T-helper 2 cell (primary cell): ENCODE measurements around the gene DYSF.

Source experiments
- DNase-seq, 5 experiments: peaks; one replicate each; pipeline versions ENCODE4 v3.0.0 to v3.0.0-alpha.2; 2012 to 2022

The DYSF gene

DNA sequence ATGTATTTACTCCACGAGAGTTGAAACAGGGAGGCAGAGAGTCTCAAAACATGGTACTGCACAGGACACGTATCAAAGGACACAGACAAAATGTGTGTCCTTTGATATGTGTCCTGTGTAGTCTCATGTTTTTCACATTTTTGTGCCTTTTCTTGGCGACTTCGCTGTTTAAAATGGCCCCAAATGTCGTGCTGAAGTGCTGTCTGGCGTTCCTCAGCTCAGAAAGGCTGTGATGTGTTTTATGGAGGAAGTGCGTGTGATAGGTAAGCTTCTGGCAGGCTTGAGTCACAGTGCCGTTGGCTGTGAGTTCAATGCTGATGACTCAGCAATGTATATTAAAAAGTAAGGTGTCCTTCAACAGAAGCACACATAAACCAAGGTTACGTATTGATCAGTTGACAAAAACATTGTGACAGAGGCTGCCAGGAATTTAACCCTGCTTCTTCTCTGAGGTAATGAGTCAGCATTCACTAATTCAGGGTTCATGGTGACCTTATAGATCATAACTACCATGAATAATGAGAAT, 78.2 kb downstream of the DYSF start:
- peak in 1 of 5 experiments; percentile 12 for DNase-seq

DNA sequence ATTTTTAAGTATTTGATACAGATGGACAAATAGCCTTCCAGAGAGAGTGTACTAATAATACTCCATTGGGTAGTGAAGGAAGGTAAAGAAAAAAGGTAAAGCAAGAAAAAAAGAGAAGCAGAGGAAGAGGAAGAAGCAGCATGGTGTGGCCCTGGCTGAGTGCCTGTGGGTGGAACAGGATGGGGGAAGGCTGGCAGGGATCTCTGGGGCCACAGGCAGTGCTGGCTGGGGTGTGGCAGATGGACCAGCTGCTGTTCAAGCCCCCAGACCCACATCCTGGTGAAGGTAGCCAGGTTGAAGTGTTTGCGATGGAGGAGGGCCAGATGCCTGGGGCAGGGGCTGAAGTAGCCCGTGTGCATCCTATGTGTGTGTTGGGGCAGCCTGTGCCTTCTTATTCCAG, 79.0 kb downstream of the DYSF start:
- DNase-seq = no peak

DNA sequence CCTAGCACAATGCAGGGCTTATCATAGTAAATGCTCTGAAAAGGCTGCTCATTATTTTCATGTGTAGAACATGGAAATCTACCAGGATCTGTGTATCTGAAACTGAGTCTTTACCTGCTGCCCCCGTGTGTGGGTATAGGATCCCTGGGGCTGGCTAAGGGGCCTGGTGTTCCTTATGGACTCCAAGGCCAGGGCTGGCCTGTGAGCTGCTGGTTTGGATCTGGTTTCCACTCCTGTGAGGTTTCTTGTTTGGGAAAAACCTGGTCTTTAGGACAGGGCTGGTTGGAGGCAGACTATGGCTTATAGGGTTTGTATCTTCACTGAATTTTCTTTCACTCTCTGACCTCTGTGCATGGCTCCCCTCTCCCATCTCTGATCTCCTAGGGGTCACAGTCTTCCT, 80.8 kb downstream of the DYSF start:
- DNase-seq = no peak

DNA sequence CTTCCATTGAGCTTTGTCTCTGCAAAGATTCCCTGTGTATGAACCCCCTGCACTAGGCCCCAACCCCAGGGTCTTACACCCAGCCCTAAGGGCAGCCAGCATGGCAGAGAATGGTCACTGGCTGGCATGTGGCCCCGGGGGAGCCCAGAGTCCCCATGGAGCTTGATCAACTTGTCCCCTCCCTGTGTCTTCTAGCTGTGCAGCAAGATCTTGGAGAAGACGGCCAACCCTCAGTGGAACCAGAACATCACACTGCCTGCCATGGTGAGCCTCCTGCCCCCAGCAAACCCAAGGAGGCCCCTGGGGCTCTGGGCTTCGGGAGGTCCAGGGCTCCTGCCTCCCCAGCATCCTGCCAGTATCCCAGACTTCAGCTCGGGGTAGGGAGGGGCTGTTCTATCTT, 81.5 kb downstream of the DYSF start:
- no peak for DNase-seq

DNA sequence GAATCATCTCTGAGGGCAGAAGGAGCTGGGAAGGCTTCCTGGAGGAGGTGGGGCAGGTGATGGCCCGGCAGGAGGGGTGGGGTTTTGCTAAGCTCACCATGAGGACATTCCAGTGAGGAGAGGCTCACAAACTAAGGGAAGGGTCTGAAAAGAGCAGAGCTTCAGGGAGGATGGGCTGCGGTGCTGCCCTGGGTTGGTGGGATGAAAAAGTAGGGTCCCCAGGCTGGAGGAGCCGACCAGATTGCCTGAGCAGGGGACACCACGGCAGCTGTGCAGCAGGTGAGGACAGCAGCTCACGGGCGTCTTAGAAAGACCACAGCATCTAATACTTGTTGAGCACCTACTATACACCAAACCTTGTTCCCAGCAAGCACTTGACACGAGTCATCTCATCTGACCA, 82.2 kb downstream of the DYSF start:
- DNase-seq = no peak

DNA sequence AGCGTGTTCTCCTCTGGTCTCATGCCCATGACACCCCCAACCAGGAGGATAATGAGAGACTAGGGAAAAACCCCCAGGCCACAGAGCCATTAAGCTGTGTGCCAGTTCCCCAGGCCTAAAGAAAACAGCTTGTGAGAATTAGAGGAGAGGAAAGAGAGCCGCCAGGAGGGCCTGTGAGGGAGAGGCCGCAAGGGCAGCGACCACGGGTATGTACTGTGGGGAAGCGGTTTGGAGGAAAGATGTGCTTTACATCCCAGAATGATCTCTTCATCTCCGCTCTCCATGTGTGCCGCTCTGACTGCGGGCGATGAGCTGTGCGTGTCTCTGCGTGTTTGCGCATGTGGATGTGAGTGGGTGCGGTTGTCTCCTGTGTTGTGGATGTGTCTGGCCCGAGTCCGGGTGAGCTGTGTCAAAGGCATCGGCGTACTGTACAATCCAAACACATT, 82.9 kb downstream of the DYSF start:
- DNase-seq = no peak

DNA sequence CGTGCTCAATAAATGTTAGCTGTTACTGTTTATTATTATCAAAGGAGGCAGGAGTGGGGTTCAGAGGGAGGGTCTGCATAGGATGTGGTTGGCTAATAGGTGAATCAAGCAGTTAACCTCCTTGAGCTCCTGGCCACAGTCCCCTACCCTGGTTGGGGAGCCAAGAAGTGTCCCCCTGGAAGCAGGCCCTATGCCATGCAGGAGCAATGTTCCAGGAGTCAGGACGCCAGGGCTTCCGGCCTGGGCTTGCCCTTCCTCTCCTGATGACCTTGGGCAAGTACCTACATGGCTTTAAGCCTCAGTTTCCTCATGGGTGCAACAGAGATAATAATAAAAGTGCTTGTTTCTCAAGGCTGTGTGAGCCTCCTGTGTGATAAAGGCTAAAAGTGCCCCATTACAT, 84.9 kb downstream of the DYSF start:
- DNase-seq = no peak

DNA sequence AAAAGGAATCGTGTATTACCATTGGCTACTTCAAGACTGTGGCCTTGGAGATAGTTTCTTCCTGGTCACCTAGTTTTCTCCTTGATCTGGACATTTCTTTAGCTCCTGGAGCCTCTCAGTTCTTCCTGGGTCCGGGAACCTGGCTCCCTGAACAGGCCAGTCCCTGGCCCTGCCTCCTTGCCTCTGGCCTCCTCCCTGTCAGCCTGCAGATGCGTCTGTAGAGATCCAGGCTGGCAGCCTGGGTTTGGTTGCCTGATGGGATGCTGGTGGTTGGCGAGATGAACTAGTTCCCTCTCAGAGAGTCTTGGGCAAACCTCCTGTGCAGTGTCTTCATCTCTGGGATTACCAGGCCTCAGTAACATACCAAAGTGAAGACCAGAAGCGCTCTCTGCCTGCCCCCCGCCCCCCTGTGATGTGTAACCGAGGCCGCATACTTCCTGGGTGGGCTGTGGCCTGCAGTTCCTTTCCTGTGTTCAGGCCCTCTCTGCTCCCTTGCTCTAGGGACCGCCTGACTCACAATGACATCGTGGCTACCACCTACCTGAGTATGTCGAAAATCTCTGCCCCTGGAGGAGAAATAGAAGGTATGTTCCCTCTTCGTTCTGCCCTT, 85.4 kb downstream of the DYSF start:
- peak in 1 of 5 experiments; percentile 3 for DNase-seq

DNA sequence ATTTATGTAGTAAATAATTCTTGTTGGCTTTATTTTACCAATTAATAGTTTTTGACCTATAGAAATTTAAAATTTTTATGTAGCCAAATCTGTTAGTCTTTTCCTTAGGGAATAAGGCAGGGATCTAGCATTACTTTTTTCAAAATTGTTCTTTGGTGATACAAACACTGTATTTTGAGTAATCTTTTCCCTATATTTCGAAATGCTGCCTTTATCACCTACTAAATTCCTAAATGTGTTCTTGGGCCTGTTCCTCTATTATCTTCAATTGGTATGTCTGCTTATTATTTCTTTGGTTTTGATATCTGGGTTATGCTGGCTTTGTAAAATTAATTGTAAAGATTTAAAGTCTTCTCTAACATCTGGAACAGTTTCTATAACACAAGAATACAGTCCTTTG, 87.5 kb downstream of the DYSF start:
- no peak for DNase-seq

DNA sequence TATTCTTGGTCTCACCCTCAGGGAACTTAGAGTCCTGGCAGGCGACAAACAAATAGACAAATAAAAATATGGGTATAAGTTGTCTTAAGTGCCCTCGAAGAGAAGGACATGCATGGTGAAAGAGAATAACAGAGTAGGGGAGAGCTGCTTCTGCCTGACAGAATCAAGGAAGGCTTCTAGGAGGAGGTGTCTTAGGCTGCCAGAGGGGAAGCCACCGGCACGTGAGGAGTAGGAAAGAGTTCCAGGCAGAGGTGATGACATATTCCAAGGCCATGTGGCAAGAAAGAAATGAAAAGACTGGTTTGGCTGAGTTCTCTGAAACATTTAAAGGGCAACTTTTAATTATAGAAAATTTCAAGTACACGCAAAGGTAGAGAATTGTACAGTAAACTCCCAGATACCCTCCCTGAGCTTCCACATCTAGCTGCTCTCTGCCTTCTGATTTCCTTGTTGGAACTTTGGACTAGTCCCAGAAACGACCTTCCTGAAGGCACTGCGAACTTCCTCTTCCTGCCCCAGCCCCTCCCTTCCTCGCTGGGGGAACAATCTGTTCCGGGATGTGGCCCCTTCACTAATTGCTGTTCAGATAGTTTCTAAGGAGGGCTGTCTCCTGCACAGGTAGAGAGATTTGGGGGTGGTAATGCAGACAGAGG, 91.7 kb downstream of the DYSF start:
- no peak for DNase-seq

DNA sequence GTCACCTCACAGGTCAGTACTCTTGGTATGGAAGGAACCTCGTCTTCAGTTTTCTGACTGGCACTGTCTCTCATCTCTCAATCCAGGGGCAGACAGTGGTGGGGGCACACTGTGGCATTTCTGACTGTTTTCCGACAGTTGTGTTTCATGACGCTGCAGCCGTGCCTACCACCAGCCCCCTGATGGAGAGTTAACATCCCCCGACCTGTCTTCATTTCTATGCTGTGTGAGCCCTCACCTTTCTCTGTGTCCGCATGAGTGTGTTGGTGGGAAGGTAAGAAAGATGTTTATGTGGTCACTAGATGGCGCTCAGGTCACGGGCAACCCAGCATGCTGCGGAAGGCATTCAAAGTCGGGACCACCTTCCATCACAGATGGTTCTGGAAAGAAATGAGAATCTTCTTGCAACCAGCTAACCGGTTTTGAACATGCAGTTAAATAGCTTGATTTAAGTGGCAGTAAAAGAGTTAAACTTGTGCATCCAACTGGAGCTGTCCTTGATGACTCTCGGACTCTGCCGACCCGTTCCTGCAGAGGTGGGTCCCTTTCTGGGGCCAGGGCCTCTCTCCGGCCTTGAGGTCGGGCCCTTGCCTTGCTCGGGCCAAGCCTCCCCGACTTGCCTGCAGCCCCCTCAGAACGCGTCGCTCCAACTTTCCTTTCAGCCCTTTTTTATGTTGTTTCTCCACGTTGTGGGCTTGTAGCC, 92.4 kb downstream of the DYSF start:
- peak in 1 of 5 experiments; percentile 49 for DNase-seq

DNA sequence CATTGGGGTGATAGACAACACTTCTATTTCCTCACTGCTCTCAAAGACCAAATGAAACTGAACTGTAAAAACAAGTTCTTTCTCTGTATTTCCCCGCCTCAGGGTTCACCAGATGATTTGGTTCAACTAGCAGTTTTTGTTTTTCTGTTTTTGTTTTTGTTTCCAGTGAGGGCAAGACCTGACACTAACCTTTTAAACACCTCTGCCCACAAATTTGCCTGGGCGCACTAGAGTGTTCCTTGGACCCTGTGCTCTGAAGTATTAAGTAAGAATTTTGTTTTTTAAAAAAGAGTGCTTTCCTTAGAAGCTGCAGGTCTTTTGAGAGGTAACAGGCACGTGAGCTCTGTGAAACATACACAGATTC, 92.9 kb downstream of the DYSF start:
- DNase-seq = no peak

DNA sequence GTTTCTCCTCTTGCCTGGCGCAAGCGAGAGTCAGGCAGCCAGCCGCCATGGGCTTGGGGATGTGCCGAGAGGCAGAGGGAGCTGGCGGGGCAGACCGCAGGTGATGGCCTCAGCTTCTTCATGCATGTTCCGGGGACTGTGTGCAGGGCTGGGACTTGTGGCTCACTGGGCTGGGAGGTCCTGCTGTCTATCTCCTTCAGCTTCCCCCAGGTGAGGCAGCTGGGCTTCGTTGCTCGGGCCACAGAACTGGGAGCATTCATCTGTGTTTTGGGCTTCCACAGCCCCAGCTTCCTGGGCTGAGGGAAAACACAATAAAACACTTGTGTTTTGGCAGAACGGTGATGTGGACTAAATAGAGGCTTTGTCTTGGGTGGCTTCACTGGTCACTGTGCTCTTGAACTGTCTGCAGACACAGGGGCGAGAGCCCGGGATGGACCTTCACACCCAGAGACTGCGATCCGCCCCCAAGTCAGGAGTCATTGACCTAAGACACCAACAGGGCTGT, 93.5 kb downstream of the DYSF start:
- DNase-seq = no peak

DNA sequence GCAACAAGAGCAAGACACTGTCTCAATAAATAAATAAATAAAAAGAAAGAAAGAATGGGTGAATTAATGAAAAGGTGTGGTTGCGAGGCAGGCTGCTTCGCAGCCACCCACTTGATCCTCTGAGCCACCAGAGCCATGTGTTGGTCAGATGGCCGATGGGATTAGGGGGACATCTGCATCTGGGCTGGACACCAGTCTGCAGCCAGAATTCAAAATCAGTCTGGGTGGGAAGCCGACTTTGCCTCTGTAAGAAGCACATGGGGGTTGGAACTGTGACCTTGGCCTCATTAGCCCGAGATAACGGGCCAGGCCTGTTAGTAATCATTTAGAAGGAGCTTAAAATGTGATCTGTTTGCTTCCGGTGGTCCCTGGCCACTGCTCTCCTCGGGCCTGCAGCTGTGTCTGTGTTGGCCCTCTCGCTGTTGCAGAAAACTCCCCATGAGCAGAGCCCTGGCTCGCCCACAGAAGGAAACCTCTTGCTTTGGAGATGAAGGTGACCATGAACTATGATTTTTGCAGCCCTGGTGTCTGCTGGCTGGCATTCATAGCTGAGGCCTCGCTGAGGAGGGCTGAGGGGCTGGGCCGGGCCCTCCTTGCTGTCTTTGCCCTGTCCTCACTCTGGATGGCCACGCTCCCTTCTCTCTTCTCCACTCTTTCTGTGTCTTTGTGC, 94.4 kb downstream of the DYSF start:
- DNase-seq = no peak

DNA sequence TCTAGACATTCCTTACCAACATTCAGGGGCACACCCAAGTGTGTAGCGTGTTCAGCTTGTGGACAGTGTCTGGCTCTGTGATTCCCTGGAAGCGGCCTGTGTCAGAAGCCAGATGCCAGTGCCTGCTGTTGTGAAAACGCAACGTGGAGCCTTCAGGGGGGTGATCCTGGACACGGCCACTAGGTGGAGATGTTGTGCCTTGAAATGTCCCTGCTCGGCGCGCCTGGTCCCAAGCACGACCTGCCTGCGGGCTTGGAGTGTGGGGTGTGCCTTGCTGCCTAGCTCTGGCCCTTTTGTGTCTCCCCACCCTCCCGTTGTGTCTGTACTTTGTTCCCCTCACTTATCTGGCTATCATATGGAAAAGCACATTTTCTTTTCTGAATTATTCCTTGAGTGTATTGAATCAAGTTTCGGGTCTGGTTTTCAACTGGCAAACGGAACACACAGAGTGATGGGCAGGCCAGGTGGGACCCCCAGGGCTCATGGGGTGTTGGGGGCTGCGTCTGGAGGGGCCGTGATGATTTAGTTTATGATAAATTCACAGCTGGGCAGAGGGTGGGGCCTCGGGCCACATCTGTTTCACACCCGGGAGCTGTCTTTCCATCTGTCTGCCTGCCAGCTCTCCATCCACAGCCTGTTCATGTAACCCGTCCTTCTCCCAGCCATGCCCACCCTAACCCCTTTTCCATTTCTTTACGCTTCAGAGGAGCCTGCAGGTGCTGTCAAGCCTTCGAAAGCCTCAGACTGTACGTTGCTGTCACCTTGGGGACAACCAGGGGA, 95.5 kb downstream of the DYSF start:
- peak; percentile 3 to 60 (median 42) for DNase-seq

DNA sequence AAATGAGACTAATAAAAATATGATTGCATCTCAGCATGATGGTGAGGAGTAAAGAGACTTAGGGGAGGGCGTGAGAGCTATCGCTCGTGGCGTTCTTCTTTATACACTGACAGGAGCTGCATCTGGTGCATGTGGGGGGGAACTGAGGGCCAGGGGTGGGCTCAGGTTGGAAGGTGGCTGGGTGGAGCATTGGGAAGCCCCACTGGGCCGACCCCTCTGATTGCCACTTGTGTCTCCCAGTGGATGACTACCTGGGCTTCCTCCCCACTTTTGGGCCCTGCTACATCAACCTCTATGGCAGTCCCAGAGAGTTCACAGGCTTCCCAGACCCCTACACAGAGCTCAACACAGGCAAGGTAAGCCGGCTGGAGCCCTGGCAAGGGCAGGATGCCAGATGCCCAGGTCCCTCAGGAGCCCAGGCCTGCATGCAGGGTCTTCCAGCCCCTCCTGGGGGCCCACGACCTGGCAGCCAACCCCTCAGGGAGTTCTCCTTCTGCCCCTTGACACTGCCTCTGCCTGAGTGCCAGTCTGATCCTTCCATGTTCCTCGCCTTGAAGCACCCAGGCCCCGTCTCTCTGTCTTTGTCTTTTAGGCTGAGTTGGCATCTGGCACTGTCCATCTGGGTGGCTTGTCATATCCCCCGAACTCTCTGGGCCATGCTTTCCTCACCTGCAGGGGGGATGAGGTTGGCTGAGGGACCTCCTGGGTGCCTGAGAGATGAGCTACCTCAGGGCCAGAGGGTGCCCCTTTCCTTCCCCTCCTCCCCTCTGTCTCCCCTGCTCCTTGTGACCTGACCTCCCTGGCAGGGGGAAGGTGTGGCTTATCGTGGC, 97.7 kb downstream of the DYSF start:
- no peak for DNase-seq

DNA sequence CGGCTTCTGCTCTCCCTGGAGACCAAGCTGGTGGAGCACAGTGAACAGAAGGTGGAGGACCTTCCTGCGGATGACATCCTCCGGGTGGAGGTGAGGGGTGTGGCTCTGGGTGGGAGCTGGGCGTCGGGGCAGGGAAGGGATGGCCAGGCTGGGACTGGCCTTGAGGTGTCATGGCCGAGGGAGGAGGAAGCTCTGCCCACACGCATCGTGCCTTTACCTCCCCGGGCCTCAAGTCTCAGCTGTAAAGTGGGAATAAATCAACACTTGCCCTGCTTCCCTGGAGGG, 98.2 kb downstream of the DYSF start:
- no peak for DNase-seq

DNA sequence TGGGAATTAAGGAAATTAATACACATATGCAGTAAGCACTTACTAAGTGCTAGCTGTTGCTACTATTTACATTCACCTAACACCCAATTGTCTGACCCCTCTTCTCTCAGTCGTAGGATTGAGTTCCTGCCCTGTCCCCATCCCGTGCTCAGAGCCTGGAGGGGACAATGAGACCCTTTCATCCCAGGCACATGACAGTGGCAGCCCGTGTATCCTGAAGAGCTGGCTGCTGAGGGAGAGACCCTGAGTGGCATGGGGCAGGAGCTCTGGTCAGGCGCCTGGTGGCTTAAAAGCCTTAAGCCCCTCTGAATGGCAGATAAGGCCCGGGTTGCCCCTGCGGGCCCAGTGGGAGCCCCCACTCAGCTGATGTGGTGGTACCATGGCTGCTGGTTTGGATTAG, 99.0 kb downstream of the DYSF start:
- DNase-seq = no peak

DNA sequence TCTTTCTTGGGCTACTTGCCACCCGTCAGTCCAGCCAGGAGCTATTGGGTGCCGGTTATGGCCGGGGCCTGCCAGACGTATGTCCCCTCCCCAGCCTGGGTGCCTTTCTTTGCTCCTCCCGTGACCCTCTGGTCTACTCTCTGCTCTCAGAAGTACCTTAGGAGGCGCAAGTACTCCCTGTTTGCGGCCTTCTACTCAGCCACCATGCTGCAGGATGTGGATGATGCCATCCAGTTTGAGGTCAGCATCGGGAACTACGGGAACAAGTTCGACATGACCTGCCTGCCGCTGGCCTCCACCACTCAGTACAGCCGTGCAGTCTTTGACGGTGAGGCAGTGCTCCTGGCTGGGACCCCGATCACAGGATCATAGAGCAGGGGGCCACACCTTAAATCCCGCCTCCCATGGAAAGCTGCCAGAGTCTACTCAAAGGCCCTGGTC, 99.5 kb downstream of the DYSF start:
- DNase-seq = no peak

DNA sequence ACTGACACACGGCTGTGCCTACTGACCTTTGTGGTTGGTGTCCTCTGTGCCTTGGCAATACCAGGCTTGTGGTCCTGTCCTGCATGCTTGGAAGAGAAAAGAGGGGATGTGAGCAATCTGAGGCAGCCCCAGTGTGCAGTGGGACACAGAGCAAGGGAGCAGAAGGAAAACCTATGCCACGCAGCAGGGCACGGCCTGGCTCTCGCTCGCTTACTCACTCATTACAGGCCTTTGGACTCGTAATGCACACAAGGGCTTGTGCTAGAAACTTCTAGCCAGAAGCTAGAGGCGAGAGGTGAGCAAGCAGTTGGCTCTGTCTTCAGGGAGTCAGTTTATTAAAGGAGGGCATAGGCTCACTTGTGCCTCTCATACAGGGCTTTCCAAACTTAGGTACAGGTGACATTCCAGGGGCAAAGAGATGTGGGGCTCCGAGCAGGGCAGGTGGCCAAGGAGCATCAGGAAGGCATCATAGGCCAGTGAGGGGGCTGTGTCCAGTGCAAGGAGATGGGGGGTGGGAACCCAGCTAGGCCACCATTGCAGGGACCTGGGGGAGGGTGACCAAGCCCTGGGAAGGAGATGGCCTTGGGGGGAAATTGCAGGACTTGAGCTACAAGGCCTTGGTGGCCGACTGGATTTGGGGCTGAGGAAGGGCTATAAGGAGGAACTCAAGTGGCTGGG, 100.8 kb downstream of the DYSF start:
- no peak for DNase-seq

DNA sequence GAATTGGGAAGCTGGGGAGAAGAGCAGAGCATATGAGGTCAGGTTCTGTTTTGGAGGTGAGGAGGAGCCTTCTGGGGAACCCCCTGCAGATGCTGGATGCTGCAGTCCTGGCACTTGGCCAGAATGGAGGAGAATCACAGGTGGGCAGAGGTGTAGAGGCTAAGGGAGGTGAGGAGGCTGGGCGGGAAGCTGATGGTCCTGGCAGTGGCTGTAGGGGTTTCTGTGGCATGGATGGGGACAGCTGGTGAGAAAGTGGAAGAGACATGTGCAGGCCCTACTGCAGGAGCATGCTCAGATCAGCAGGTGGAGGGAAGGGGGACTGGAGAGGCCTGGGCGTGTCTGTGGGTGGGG, 101.3 kb downstream of the DYSF start:
- no peak for DNase-seq
